DMS 273 (cell line): ENCODE measurements around the gene BCAP29.
"Not testable (repeated sequence)": the region's sequence is repeated elsewhere in the genome, so short reads cannot be mapped to it uniquely, and the experiment has no call there.

ENCODE experiments used
- DNase-seq: peaks from one replicate; lab custom pipeline; 2025; ENCODE audit not compliant: unreplicated experiment; lab: John Stamatoyannopoulos, UW

Gene BCAP29

GRCh38 chr7:107579885-107580715 is at the start of gene BCAP29:
Gene BCAP29, plus strand, starts transcription at chr7:107580246. Its CDS starts 527 bp downstream, at chr7:107580773.
- peak; percentile 92 for DNase-seq

GRCh38 chr7:107530751-107531150 is 49.3 kb upstream of the BCAP29 start:
- DNase-seq = no peak

- no peak for DNase-seq
Observed at GRCh38 chr7:107534139-107534538, 45.9 kb upstream of the BCAP29 start.

- DNase-seq = not testable (repeated sequence)
Observed at GRCh38 chr7:107537228-107537627, 42.8 kb upstream of the BCAP29 start.

GRCh38 chr7:107538001-107538400 is 42.0 kb upstream of the BCAP29 start:
- DNase-seq = no peak

GRCh38 chr7:107543338-107543993 is 36.6 kb upstream of the BCAP29 start:
- no peak for DNase-seq

- DNase-seq = no peak
Observed at GRCh38 chr7:107544848-107545591, 35.0 kb upstream of the BCAP29 start.

- DNase-seq = no peak
Observed at GRCh38 chr7:107551936-107552335, 28.1 kb upstream of the BCAP29 start.

GRCh38 chr7:107555893-107556292 is 24.2 kb upstream of the BCAP29 start:
- DNase-seq = no peak

- DNase-seq = no peak
Observed at GRCh38 chr7:107559864-107560263, 20.2 kb upstream of the BCAP29 start.

GRCh38 chr7:107560898-107561516 is 19.0 kb upstream of the BCAP29 start:
- no peak for DNase-seq

GRCh38 chr7:107563081-107563774 is 16.8 kb upstream of the BCAP29 start:
- peak; percentile 85 for DNase-seq

- peak; percentile 95 for DNase-seq
Observed at GRCh38 chr7:107563775-107564552, 16.1 kb upstream of the BCAP29 start, which contains the start of the genes COG5 and DUS4L. Gene COG5, minus strand, starts transcription at chr7:107563920. Its CDS starts 24 bp downstream, at chr7:107563896. Gene DUS4L, plus strand, starts transcription at chr7:107563971. Its CDS starts 3,100 bp downstream, at chr7:107567071.

GRCh38 chr7:107564553-107565298 is 15.3 kb upstream of the BCAP29 start:
- DNase-seq = no peak

- no peak for DNase-seq
Observed at GRCh38 chr7:107570298-107570697, 9.7 kb upstream of the BCAP29 start.

- no peak for DNase-seq
Observed at GRCh38 chr7:107573537-107573936, 6.5 kb upstream of the BCAP29 start.

GRCh38 chr7:107579554-107579884 is 527 bp upstream of the BCAP29 start:
- peak; percentile 81 for DNase-seq

- no peak for DNase-seq
Observed at GRCh38 chr7:107580716-107581383, 804 bp downstream of the BCAP29 start.
